ENCODE measurements around the gene CLASP2. TPM values are rescaled to one million over a fixed set of nuclear protein-coding genes. Genes with fewer than 3 reads are reported as not detected.
"Not testable (repeated sequence)": the region's sequence is repeated elsewhere in the genome, so short reads cannot be mapped to it uniquely, and the experiment has no call there.

The CLASP2 gene
- total RNA-seq, 1 experiment from 2014 or later = 157 TPM

DNA sequence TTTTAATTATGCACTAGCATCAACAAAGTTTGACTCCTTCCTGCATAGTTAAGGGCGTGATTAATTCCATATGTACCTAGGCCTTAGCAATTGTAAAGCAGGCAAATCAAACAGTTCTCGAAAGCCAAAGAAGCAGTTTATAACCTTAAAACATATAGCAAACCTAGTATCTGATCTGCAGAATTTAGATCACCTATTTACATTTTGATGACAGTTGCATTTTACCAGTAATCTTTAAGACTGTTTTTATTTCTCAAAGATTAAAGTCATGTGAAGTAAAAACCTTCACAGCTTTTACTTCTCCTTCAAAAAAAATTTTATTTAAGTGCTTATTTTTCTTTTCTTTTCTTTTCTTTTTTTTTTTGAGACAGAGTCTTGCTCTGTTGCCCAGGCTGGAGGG lies 257.0 kb downstream of the CLASP2 start:
- Histone ChIP-seq H3K27me3 (ENCODE audit: low read length) (no peaks in the 10 kb centered on the region), H3K4me2 (ENCODE audit: low read depth, low read length, poor library complexity, severe bottlenecking) (no peak overlapping the region), H3K4me3 (ENCODE audit: low read length) (no peak overlapping the region), H3K9me2 (replicated peaks; ENCODE audit: insufficient read depth, low read length) (no peaks in the 10 kb centered on the region), H3K79me2 (ENCODE audit: low read length) (no peaks in the 10 kb centered on the region), H4K20me1 (ENCODE audit: insufficient read depth, low read depth, low read length) (no peaks in the 10 kb centered on the region), H2AFZ (ENCODE audit: low read length) (no peak overlapping the region), H3K27ac (ENCODE audit: low read length) (no peak overlapping the region), H3K9me3 (ENCODE audit: low read length) (peaks cover 12% of the 10 kb centered on the region), H3K9ac (ENCODE audit: low read length) (no peak overlapping the region), H3K36me3 (ENCODE audit: insufficient read depth, low read length) (peaks cover 13% of the 10 kb centered on the region; the same call in 1 of the 2 replicates), H3K4me1 (ENCODE audit: low read length) (peaks cover 6% of the 10 kb centered on the region)
- DNase-seq = no peak

DNA sequence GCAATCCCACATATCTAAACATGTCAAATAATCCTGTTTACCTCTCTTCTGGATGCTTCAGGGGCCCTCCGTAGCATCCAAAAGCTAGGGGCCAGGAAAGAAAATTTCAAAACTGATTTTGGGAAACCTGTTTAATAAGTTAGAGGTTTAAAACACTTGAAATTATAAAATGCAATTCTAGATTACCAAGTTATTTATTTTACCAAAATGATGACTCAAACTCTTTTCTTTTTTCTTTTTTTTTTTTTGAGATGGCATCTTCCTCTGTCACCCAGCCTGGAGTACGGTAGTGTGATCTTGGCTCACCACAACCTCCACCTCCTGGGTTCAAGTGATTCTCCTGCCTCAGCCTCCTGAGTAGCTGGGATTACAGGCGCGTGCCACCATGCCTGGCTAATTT lies 258.5 kb downstream of the CLASP2 start:
- not testable (repeated sequence) for DNase-seq; H3K9ac ChIP-seq (ENCODE audit: low read length); H3K4me3 ChIP-seq (ENCODE audit: low read length); H3K27me3 ChIP-seq (ENCODE audit: low read length); H3K79me2 ChIP-seq (ENCODE audit: low read length); H3K9me2 ChIP-seq (replicated peaks; ENCODE audit: insufficient read depth, low read length); H3K36me3 ChIP-seq (ENCODE audit: insufficient read depth, low read length); H3K4me1 ChIP-seq (ENCODE audit: low read length); H3K4me2 ChIP-seq (ENCODE audit: low read depth, low read length, poor library complexity, severe bottlenecking); H4K20me1 ChIP-seq (ENCODE audit: insufficient read depth, low read depth, low read length); H2AFZ ChIP-seq (ENCODE audit: low read length); H3K27ac ChIP-seq (ENCODE audit: low read length)
- H3K9me3 ChIP-seq (ENCODE audit: low read length) = peaks cover 12% of the 10 kb centered on the region

DNA sequence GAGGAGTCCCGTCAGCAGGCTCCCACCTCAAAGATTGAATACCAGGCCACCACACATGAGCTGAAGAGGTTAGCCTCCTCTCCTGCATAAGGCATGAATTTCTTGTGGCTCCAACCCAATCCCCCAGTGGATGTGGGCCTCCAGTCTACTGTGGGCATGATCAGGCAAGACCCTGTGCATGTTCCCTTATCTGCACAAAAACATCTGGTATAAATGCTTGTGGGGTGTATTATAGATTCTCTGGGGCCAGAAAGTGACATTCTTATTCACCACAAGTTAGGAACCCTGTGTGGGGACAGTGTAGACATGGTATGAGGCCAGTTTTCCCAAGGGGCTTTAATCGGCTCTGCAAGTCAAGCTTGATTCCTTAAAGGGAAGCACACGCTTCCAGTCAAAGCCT lies 259.6 kb downstream of the CLASP2 start:
- H3K4me2 ChIP-seq (ENCODE audit: low read depth, low read length, poor library complexity, severe bottlenecking) = no peak overlapping the region
- DNase-seq = no peak
- H4K20me1 ChIP-seq (ENCODE audit: insufficient read depth, low read depth, low read length) = no peaks in the 10 kb centered on the region
- H3K79me2 ChIP-seq (ENCODE audit: low read length) = no peaks in the 10 kb centered on the region
- H3K36me3 ChIP-seq (ENCODE audit: insufficient read depth, low read length) = peaks cover 10% of the 10 kb centered on the region; the same call in 1 of the 2 replicates
- H3K9me2 ChIP-seq (replicated peaks; ENCODE audit: insufficient read depth, low read length) = no peaks in the 10 kb centered on the region
- no peaks in the 10 kb centered on the region for H3K4me1 ChIP-seq (ENCODE audit: low read length)
- H2AFZ ChIP-seq (ENCODE audit: low read length) = no peak overlapping the region
- no peak overlapping the region for H3K9ac ChIP-seq (ENCODE audit: low read length)
- no peaks in the 10 kb centered on the region for H3K27me3 ChIP-seq (ENCODE audit: low read length)
- H3K9me3 ChIP-seq (ENCODE audit: low read length) = peaks cover 12% of the 10 kb centered on the region
- H3K4me3 ChIP-seq (ENCODE audit: low read length) = no peak overlapping the region
- no peak overlapping the region for H3K27ac ChIP-seq (ENCODE audit: low read length)

DNA sequence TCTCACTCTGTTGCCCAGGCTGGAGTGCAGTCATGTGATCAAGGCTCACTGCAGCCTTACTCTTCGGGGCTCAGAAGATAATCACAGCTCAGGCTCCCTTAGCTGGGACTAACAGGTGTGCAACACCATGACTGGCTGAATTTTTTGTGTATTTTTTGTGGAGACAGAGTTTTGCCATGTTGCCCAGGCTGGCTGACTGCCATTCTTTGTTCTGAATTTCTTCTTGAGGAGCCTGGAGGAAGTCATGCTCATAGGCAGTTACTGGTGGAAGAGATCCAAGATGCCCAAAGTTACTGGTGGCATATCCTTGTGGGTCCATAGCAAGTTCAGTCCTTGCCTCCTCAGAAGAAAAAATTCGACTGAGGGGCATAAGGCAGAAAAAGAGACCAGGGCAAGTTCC lies 261.3 kb downstream of the CLASP2 start:
- H3K79me2 ChIP-seq (ENCODE audit: low read length) = no peaks in the 10 kb centered on the region

DNA sequence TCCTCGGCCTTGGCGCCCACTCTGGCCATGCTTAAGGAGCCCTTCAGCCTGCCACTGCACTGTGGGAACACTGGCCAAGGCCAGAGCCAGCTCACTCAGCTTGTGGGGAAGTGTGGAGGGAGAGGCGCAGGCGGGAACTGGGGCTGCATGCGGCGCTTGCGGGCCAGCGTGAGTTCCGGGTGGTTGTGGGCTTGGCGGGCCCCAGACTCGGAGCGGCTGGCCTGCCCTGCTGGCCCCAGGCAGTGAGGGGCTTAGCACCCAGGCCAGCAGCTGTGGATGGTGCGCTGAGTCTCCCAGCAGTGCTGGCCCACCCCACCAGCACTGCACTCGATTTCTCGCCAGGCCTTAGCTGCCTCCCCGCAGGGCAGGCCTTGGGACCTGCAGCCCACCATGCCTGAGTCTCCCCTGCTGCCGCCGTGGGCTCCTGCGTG lies 264.7 kb downstream of the CLASP2 start:
- no peak overlapping the region for H3K4me3 ChIP-seq (ENCODE audit: low read length)
- H2AFZ ChIP-seq (ENCODE audit: low read length) = no peak overlapping the region
- H3K79me2 ChIP-seq (ENCODE audit: low read length) = no peaks in the 10 kb centered on the region
- H3K36me3 ChIP-seq (ENCODE audit: insufficient read depth, low read length) = 0 out of 2 replicates have a peak, but pooled peaks cover 4% of the 10 kb centered on the region
- H3K27ac ChIP-seq (ENCODE audit: low read length) = no peak overlapping the region
- H3K9ac ChIP-seq (ENCODE audit: low read length) = no peak overlapping the region
- no peaks in the 10 kb centered on the region for H3K4me1 ChIP-seq (ENCODE audit: low read length)
- no peaks in the 10 kb centered on the region for H3K9me3 ChIP-seq (ENCODE audit: low read length)
- H3K4me2 ChIP-seq (ENCODE audit: low read depth, low read length, poor library complexity, severe bottlenecking) = no peak overlapping the region
- H3K27me3 ChIP-seq (ENCODE audit: low read length) = no peaks in the 10 kb centered on the region
- no peaks in the 10 kb centered on the region for H3K9me2 ChIP-seq (replicated peaks; ENCODE audit: insufficient read depth, low read length)
- DNase-seq = no peak
- no peaks in the 10 kb centered on the region for H4K20me1 ChIP-seq (ENCODE audit: insufficient read depth, low read depth, low read length)

More for the DNA sequence above, 261.3 kb downstream of the CLASP2 start:
- Histone ChIP-seq H3K9me3 (ENCODE audit: low read length) (peaks cover 12% of the 10 kb centered on the region), H3K4me1 (ENCODE audit: low read length) (no peaks in the 10 kb centered on the region), H3K4me3 (ENCODE audit: low read length) (no peak overlapping the region), H3K27me3 (ENCODE audit: low read length) (no peaks in the 10 kb centered on the region), H3K9ac (ENCODE audit: low read length) (no peak overlapping the region), H3K9me2 (replicated peaks; ENCODE audit: insufficient read depth, low read length) (no peaks in the 10 kb centered on the region), H4K20me1 (ENCODE audit: insufficient read depth, low read depth, low read length) (no peaks in the 10 kb centered on the region), H2AFZ (ENCODE audit: low read length) (no peak overlapping the region), H3K36me3 (ENCODE audit: insufficient read depth, low read length) (peaks cover 10% of the 10 kb centered on the region; the same call in 1 of the 2 replicates), H3K4me2 (ENCODE audit: low read depth, low read length, poor library complexity, severe bottlenecking) (no peak overlapping the region), H3K27ac (ENCODE audit: low read length) (no peak overlapping the region)
- DNase-seq = no peak

DNA sequence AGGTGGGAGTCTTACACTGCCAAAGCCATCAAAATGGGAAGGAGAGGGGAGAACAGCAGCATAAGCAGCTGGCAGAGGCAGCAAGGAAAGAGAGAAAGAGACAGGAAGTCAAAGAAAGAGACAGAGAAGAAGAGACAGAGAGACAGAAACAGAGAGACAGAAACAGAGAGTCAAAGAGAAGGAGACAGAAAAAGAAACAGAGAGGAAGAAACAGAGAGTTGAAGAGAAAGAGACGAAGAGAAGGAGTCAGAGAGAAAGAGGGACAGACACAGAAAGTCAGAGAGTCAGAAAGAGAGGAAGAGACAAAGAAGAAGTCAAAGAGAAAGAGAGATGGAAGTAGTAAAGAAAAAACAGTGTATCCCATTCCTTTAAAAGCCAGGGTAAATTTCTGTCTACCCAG lies 266.1 kb downstream of the CLASP2 start:
- not testable (repeated sequence) for H2AFZ ChIP-seq (ENCODE audit: low read length); H3K9ac ChIP-seq (ENCODE audit: low read length); H3K27ac ChIP-seq (ENCODE audit: low read length); H3K9me2 ChIP-seq (replicated peaks; ENCODE audit: insufficient read depth, low read length); H3K36me3 ChIP-seq (ENCODE audit: insufficient read depth, low read length); DNase-seq; H3K79me2 ChIP-seq (ENCODE audit: low read length); H4K20me1 ChIP-seq (ENCODE audit: insufficient read depth, low read depth, low read length); H3K27me3 ChIP-seq (ENCODE audit: low read length); H3K4me1 ChIP-seq (ENCODE audit: low read length); H3K4me2 ChIP-seq (ENCODE audit: low read depth, low read length, poor library complexity, severe bottlenecking); H3K4me3 ChIP-seq (ENCODE audit: low read length); H3K9me3 ChIP-seq (ENCODE audit: low read length)

DNA sequence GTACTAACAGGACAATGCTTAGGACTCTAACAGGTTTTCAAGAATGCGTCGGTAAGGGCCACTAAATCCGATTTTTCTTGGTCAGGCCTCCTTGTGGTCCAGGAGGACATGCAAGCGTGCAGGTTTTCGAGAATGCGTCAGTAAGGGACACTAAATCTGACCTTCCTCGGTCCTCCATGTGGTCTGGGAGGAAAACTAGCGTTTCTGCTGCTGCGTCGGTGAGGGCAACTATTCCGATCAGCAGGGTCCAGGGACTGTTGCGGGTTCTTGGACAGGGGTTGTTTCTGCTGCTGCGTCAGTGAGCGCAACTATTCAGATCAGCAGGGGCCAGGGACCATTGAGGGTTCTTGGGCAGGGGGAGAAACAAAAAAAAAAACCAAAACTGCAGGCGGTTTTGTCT lies 270.1 kb downstream of the CLASP2 start:
- Histone ChIP-seq H3K9ac (ENCODE audit: low read length) (no peak overlapping the region), H3K27me3 (ENCODE audit: low read length) (no peaks in the 10 kb centered on the region), H3K4me3 (ENCODE audit: low read length) (no peak overlapping the region), H3K36me3 (ENCODE audit: insufficient read depth, low read length) (no peaks in the 10 kb centered on the region), H3K9me3 (ENCODE audit: low read length) (no peaks in the 10 kb centered on the region), H3K79me2 (ENCODE audit: low read length) (no peaks in the 10 kb centered on the region), H3K4me2 (ENCODE audit: low read depth, low read length, poor library complexity, severe bottlenecking) (no peak overlapping the region), H2AFZ (ENCODE audit: low read length) (no peak overlapping the region), H4K20me1 (ENCODE audit: insufficient read depth, low read depth, low read length) (no peaks in the 10 kb centered on the region), H3K4me1 (ENCODE audit: low read length) (no peaks in the 10 kb centered on the region), H3K27ac (ENCODE audit: low read length) (no peak overlapping the region), H3K9me2 (replicated peaks; ENCODE audit: insufficient read depth, low read length) (no peaks in the 10 kb centered on the region)
- DNase-seq = no peak

DNA sequence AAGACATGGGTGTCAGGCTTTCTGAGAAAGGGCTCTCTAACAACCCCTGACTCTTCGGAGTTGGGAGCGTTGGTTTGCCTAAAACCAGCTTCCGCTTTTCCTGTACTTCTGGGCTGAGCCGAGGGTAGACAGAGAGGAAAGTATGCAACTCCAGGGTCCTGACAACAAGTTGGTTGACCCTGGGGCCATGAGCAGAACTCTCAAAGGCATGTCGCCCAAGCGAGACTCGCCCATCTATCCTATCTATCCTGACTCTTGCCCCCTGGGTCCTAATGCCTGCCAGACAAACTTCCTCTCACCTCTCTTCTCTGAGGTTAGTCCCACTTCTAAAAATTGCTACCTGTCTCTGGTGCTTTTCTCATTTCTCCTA lies 270.8 kb downstream of the CLASP2 start:
- not testable (repeated sequence) for H3K4me3 ChIP-seq (ENCODE audit: low read length); H2AFZ ChIP-seq (ENCODE audit: low read length); H3K9ac ChIP-seq (ENCODE audit: low read length); H3K36me3 ChIP-seq (ENCODE audit: insufficient read depth, low read length); H3K4me2 ChIP-seq (ENCODE audit: low read depth, low read length, poor library complexity, severe bottlenecking); H3K27ac ChIP-seq (ENCODE audit: low read length); H3K27me3 ChIP-seq (ENCODE audit: low read length); H3K4me1 ChIP-seq (ENCODE audit: low read length); H3K9me2 ChIP-seq (replicated peaks; ENCODE audit: insufficient read depth, low read length); H4K20me1 ChIP-seq (ENCODE audit: insufficient read depth, low read depth, low read length); H3K9me3 ChIP-seq (ENCODE audit: low read length); DNase-seq; H3K79me2 ChIP-seq (ENCODE audit: low read length)

Measured in Karpas-422 (cell line).